Mucosa of rectum (tissue), 2 donors: Measurements from ENCODE around the gene ZNF827.

Experiments used
- H3K27ac ChIP-seq, 2 donors: one replicate each; pipeline ENCODE4 v1.7.0; 2013; ENCODE audit warnings: inconsistent platforms in 2 of 2, low read depth in 2 of 2, low read length in 2 of 2
- H3K27me3 ChIP-seq, 2 donors: one replicate each; pipeline ENCODE4 v1.7.0; 2013; ENCODE audit warnings: low read length in 2 of 2; ENCODE audit not compliant: control insufficient read depth in 2 of 2, insufficient read depth in 2 of 2
- H3K36me3 ChIP-seq, 2 donors: one replicate each; pipeline ENCODE4 v1.7.0; 2013; ENCODE audit warnings: low read length in 2 of 2; ENCODE audit not compliant: control insufficient read depth in 2 of 2, insufficient read depth in 2 of 2
- H3K4me1 ChIP-seq, 2 donors: one replicate each; pipeline ENCODE4 v1.7.0; 2013; ENCODE audit warnings: low read length in 2 of 2, mild to moderate bottlenecking in 1 of 2; ENCODE audit not compliant: control insufficient read depth in 2 of 2, insufficient read depth in 2 of 2
- H3K4me3 ChIP-seq, 2 donors: one replicate each; pipeline ENCODE4 v1.7.0; 2013; ENCODE audit warnings: low read length in 2 of 2
- H3K9ac ChIP-seq, 2 donors: one replicate each; pipeline ENCODE4 v1.7.0; 2013; ENCODE audit warnings: low read length in 2 of 2, low read depth in 1 of 2, mild to moderate bottlenecking in 1 of 2
- H3K9me3 ChIP-seq, 2 donors: one replicate each; pipeline ENCODE4 v1.7.0; 2013; ENCODE audit warnings: low read length in 2 of 2; ENCODE audit not compliant: control insufficient read depth in 2 of 2
- donor health status: healthy.
- donor health status: Normal muscosa, but diverticular disease.

ZNF827 gene

GRCh38 chr4:145867406-145867805 lies 71.2 kb downstream of the ZNF827 start:
- Histone ChIP-seq H3K36me3 (peaks cover 0 to 2% of the 10 kb centered on the region in 2 donors), H3K27me3 (no peaks in the 10 kb centered on the region), H3K4me1 (peaks cover 0 to 7% of the 10 kb centered on the region in 2 donors), H3K27ac (no peak overlapping the region), H3K9me3 (no peaks in the 10 kb centered on the region), H3K4me3 (no peak overlapping the region), H3K9ac (no peak overlapping the region)

- Histone ChIP-seq H3K27me3 (no peaks in the 10 kb centered on the region), H3K4me1 (peaks cover 0 to 7% of the 10 kb centered on the region in 2 donors), H3K9me3 (no peaks in the 10 kb centered on the region), H3K36me3 (peaks cover 0 to 2% of the 10 kb centered on the region in 2 donors), H3K4me3 (no peak overlapping the region), H3K9ac (no peak overlapping the region), H3K27ac (no peak overlapping the region)
Measured at GRCh38 chr4:145866991-145867390, 71.6 kb downstream of the ZNF827 start.

- Histone ChIP-seq H3K9me3 (no peaks in the 10 kb centered on the region), H3K27ac (no peak overlapping the region), H3K27me3 (no peaks in the 10 kb centered on the region), H3K36me3 (peaks cover 0 to 2% of the 10 kb centered on the region in 2 donors), H3K4me3 (no peak overlapping the region), H3K4me1 (peaks cover 0 to 6% of the 10 kb centered on the region in 2 donors), H3K9ac (no peak overlapping the region)
Measured at GRCh38 chr4:145865274-145865941, 73.2 kb downstream of the ZNF827 start.

- Histone ChIP-seq H3K9ac (no peak overlapping the region), H3K36me3 (peaks cover 0 to 5% of the 10 kb centered on the region in 2 donors), H3K9me3 (no peaks in the 10 kb centered on the region), H3K27me3 (no peaks in the 10 kb centered on the region), H3K27ac (no peak overlapping the region), H3K4me1 (no peaks in the 10 kb centered on the region), H3K4me3 (no peak overlapping the region)
Measured at GRCh38 chr4:145863191-145863590, 75.4 kb downstream of the ZNF827 start.

- no peak overlapping the region for H3K4me3 ChIP-seq
- H3K9ac ChIP-seq, result no peak overlapping the region
- no peaks in the 10 kb centered on the region for H3K4me1 ChIP-seq
- H3K27me3 ChIP-seq, result no peaks in the 10 kb centered on the region
- no peaks in the 10 kb centered on the region for H3K9me3 ChIP-seq
- no peak overlapping the region for H3K27ac ChIP-seq
- peaks cover 0 to 3% of the 10 kb centered on the region in 2 donors for H3K36me3 ChIP-seq
Measured at GRCh38 chr4:145861336-145862318, 77.0 kb downstream of the ZNF827 start.

GRCh38 chr4:145860897-145861296 lies 77.7 kb downstream of the ZNF827 start:
- H3K9me3 ChIP-seq, result no peaks in the 10 kb centered on the region
- no peaks in the 10 kb centered on the region for H3K4me1 ChIP-seq
- H3K4me3 ChIP-seq, result no peak overlapping the region
- no peak overlapping the region for H3K9ac ChIP-seq
- H3K36me3 ChIP-seq, result peaks cover 0 to 3% of the 10 kb centered on the region in 2 donors
- H3K27me3 ChIP-seq, result no peaks in the 10 kb centered on the region
- no peak overlapping the region for H3K27ac ChIP-seq

- H3K9me3 ChIP-seq, result no peaks in the 10 kb centered on the region
- no peak overlapping the region for H3K27ac ChIP-seq
- H3K4me1 ChIP-seq, result no peaks in the 10 kb centered on the region
- no peak overlapping the region for H3K4me3 ChIP-seq
- no peaks in the 10 kb centered on the region for H3K27me3 ChIP-seq
- H3K9ac ChIP-seq, result no peak overlapping the region
- H3K36me3 ChIP-seq, result peaks cover 0 to 3% of the 10 kb centered on the region in 2 donors
Measured at GRCh38 chr4:145860446-145860845, 78.2 kb downstream of the ZNF827 start.

- Histone ChIP-seq H3K27ac (no peak overlapping the region), H3K4me1 (no peaks in the 10 kb centered on the region), H3K36me3 (peaks cover 0 to 3% of the 10 kb centered on the region in 2 donors), H3K9me3 (no peaks in the 10 kb centered on the region), H3K4me3 (no peak overlapping the region), H3K27me3 (no peaks in the 10 kb centered on the region), H3K9ac (no peak overlapping the region)
Measured at GRCh38 chr4:145859926-145860325, 78.7 kb downstream of the ZNF827 start.

GRCh38 chr4:145859426-145859825 lies 79.2 kb downstream of the ZNF827 start:
- Histone ChIP-seq H3K9me3 (no peaks in the 10 kb centered on the region), H3K27ac (no peak overlapping the region), H3K4me3 (no peak overlapping the region), H3K27me3 (no peaks in the 10 kb centered on the region), H3K4me1 (no peaks in the 10 kb centered on the region), H3K36me3 (peaks cover 0 to 3% of the 10 kb centered on the region in 2 donors), H3K9ac (no peak overlapping the region)

- Histone ChIP-seq H3K4me3 (no peak overlapping the region), H3K27ac (no peak overlapping the region), H3K9me3 (no peaks in the 10 kb centered on the region), H3K27me3 (no peaks in the 10 kb centered on the region), H3K9ac (no peak overlapping the region), H3K4me1 (no peaks in the 10 kb centered on the region), H3K36me3 (peaks cover 6 to 9% of the 10 kb centered on the region in 2 donors)
Measured at GRCh38 chr4:145852256-145852839, 86.3 kb downstream of the ZNF827 start.
